ENCODE measurements around the gene TMEM207. TPM values are rescaled to one million over a fixed set of nuclear protein-coding genes. Genes with fewer than 3 reads are reported as not detected.

The TMEM207 gene
- total RNA-seq, 2 experiments from 2014 or later, result not detected

DNA sequence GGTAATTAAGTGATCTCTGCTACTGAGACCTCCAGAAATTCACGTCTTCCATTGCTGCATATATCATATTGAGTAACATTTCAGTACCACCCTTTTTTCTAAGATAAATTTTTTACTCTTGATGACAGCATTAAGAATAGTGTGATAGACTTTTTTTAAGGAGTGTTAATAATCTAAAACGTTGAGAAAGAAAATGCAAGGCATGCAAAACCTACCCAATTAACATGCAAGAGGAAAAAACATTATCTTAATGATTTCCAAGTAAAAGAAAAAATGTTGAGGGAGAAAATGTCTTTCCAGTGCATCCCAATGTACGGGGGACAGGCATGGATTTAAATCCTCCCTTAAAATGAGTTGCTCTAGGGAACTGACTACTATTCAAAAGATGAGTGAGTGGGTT, 61.0 kb downstream of the TMEM207 start:
- no peak overlapping the region for H3K27ac Mint-ChIP-seq
- DNase-seq (no peak), ATAC-seq (no peak)
- no peaks in the 10 kb centered on the region for H3K9me3 Mint-ChIP-seq (ENCODE audit: low read depth)
- H3K4me1 Mint-ChIP-seq, result no peaks in the 10 kb centered on the region
- CTCF ChIA-PET, result no interaction called here
- H3K4me3 Mint-ChIP-seq, result no peak overlapping the region
- H3K27me3 Mint-ChIP-seq, result no peaks in the 10 kb centered on the region
- no peaks in the 10 kb centered on the region for H3K36me3 Mint-ChIP-seq

DNA sequence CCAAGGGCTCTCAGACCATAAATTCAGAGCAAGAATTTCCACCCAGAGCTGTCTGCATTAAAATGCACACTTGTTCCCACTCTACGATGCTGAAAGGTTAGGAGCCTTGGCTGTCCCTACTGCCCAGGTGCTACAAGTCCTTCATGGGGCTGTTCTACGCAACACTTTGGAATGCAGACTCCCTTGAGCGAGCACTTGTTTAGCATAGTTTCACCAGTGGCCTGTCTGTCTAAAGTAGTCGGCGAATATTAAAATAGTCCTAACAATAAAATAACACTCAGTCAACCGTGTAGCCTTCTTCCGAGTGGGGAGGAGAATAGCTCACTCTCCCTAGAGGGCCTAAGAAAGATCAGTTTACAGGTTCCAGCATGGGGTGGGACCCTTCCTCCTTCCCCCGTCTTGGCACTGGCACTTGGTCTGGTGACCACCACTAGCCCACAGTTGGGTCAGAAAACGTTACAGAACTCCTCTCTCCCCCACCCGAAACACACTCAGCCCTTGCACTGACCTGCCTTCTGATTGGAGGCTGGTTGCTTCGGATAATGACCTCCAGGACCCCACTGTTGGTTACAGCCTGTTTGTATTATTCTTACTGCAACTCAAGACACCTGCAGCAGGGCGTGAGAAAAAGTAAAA, 62.0 kb downstream of the TMEM207 start, which contains the start of gene CLDN16:
Gene CLDN16, plus strand, starts transcription at position 586 of the 636 bp plus-strand sequence. CDS start 167 bp downstream, outside the sequence.
- H3K4me1 Mint-ChIP-seq, result no peaks in the 10 kb centered on the region
- H3K27me3 Mint-ChIP-seq, result no peaks in the 10 kb centered on the region
- no peak for DNase-seq
- CTCF ChIA-PET, result interaction anchor here (1.0 kb wide), 1 partner anchor 65 kb away, joined by 3 read pairs; the partner anchor contains the start of gene CLDN1
- ATAC-seq, result no peak
- H3K4me3 Mint-ChIP-seq, result no peak within 1 kb of the TSS
- H3K9me3 Mint-ChIP-seq (ENCODE audit: low read depth), result no peaks in the 10 kb centered on the region
- no peak within 1 kb of the TSS for H3K27ac Mint-ChIP-seq
- no peaks in the 10 kb centered on the region for H3K36me3 Mint-ChIP-seq

DNA sequence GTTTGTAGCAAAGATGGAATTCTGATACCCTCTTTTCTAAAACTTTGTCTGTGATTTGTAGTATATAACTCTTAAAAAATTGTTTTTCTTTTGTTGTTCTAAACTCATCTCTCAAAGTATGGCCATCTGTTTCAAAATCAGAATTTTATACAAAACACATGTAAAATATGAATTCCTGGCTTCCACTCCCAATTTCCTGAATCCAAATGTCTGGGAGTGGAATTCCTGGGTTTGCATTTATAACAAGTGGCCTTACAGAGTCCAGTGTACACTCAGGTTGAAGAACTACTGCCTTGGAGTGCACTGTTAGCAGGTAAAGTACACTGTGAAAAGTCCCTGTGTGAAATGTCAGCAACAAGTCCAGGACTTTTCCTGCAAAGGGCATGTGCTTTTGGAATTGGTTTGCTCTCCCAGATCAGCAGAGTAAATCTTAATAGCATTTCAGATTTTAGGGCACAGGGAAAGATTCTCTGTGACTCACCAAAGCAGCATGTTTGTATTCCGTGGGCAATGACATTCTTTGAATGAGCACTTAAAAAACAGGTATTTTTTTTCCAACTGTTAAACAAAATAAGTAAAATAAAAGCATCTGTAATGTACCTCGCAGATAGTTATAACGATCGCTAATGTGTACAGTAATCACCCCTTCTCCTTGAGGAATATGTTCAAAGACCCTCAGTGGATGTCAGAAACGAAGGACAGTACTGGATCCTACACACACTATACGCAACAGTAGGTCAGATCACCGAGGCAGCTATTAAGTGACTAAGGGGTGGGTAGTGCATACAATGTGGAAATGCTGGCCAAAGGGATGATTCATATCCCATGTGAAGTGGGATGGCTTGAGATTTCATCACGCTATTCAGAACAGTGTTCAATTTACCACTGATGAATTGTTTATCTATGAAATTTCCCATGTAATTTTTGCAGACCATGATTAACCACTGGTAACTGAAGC, 63.7 kb downstream of the TMEM207 start:
- CTCF ChIA-PET, result no interaction called here
- Mint-ChIP-seq H3K36me3 (no peaks in the 10 kb centered on the region), H3K27ac (no peak overlapping the region), H3K4me3 (no peak overlapping the region), H3K27me3 (no peaks in the 10 kb centered on the region), H3K9me3 (ENCODE audit: low read depth) (no peaks in the 10 kb centered on the region), H3K4me1 (no peaks in the 10 kb centered on the region)
- no peak for DNase-seq
- ATAC-seq, result no peak

DNA sequence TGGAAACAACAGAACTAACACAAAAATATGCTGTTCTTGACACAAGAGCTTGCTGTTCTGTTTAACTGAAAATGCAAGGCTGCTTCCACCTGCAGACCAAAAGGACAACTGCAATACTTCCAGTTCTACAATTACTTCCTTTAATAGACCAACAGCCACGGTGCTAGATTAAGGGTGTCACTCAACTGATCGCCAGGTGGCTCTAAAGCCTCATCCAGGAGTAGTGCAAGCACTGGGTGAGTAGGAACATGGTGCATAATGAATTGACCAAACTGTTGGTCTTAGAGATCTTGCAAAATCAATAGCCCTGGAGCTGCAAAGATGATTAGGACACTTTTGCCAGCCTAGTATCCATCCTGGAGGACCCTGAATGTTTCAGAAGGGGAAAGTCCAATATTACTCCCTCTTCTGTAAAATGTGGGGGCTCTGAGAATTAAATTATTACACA, 65.4 kb downstream of the TMEM207 start:
- H3K27ac Mint-ChIP-seq, result no peak overlapping the region
- no peaks in the 10 kb centered on the region for H3K36me3 Mint-ChIP-seq
- CTCF ChIA-PET, result no interaction called here
- no peak for ATAC-seq
- H3K4me3 Mint-ChIP-seq, result no peak overlapping the region
- no peaks in the 10 kb centered on the region for H3K27me3 Mint-ChIP-seq
- DNase-seq, result no peak
- H3K9me3 Mint-ChIP-seq (ENCODE audit: low read depth), result no peaks in the 10 kb centered on the region
- no peaks in the 10 kb centered on the region for H3K4me1 Mint-ChIP-seq

DNA sequence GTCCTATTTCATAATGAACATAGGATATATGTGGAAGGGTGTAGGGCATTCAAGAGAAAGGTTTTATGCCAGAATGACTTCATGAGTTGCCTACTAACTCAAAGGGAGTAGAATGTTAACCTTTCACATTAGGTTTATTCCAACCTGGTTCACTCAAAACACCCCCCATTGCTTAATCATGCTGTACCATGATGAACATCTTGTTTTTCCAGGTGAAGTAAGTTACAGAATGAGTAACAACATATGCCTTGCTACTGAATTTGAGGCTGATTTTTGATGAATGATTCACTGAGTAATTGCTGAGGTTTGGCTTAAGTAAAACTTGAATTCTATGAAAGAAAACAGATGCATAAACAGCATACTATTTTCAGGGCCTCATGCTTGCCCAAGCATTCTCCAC, 67.6 kb downstream of the TMEM207 start:
- Mint-ChIP-seq H3K36me3 (no peaks in the 10 kb centered on the region), H3K4me3 (no peak overlapping the region), H3K27ac (no peak overlapping the region), H3K9me3 (ENCODE audit: low read depth) (no peaks in the 10 kb centered on the region), H3K27me3 (peaks cover 2% of the 10 kb centered on the region), H3K4me1 (no peaks in the 10 kb centered on the region)
- ATAC-seq (no peak), DNase-seq (no peak)
- CTCF ChIA-PET, result no interaction called here

DNA sequence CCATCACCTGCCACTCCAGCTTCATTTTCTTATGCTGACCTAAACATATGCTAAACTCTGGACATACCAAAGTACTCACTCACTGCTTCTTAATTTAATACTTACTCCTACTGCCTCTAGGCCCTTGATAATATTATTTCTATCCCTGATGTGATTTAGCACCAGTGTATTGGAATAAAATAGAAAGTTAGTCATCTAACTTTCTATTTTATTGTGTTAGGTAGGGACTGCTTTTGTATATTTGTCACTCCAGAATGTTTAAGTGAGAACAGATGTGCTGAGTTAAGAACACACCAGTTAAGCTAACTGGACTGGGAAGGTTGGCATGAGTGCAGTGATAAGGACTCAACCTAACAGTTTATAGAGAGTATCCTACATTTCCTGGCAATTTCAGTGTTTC, 68.3 kb downstream of the TMEM207 start:
- no peaks in the 10 kb centered on the region for H3K9me3 Mint-ChIP-seq (ENCODE audit: low read depth)
- ATAC-seq (no peak), DNase-seq (no peak)
- H3K27ac Mint-ChIP-seq, result no peak overlapping the region
- no peaks in the 10 kb centered on the region for H3K4me1 Mint-ChIP-seq
- no peak overlapping the region for H3K4me3 Mint-ChIP-seq
- H3K36me3 Mint-ChIP-seq, result no peaks in the 10 kb centered on the region
- peaks cover 3% of the 10 kb centered on the region for H3K27me3 Mint-ChIP-seq
- CTCF ChIA-PET, result no interaction called here

DNA sequence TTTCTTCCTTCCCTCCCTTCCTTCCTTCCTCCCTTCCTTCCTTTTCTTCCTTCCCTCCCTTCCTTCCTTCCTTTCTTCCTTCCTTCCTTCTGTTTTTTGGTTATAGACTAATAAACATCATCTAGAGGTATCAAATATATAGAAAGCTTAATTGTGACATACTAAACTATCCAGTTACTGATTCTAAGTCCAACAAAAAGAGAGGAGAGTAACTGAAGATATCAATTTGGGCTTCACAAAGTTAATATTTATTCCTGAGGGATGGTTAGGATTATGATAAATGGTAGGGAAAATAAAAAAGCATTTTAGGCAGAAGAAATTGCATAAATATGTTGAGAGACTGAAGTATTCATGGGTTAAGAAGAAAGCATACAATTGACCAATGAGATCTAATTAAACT, 69.5 kb downstream of the TMEM207 start:
- DNase-seq (no peak), ATAC-seq (no peak)
- Mint-ChIP-seq H3K9me3 (ENCODE audit: low read depth) (no peaks in the 10 kb centered on the region), H3K27ac (no peak overlapping the region), H3K36me3 (no peaks in the 10 kb centered on the region), H3K27me3 (peaks cover 9% of the 10 kb centered on the region), H3K4me3 (no peak overlapping the region), H3K4me1 (no peaks in the 10 kb centered on the region)
- CTCF ChIA-PET, result no interaction called here

Other genes starting within 250 kb of the TMEM207 start
- gene CLDN1, start 127.5 kb downstream of the TMEM207 start, total RNA-seq, result not detected
- gene CLDN16, start 61.7 kb downstream of the TMEM207 start, total RNA-seq, result not detected
- 10 to 100 TPM in 1 of 2 experiments, 1 to 10 TPM in 1; 8.4 to 11.5 TPM for gene IL1RAP, start 64.2 kb upstream of the TMEM207 start, total RNA-seq

Data from activated CD8-positive, alpha-beta memory T cell treated with anti-CD3 and anti-CD28 coated beads, Interleukin-2, amount 10 ng/mL, durations not matched to agents 7 days and 5 days (primary cell).